GM12878 (cell line): ENCODE results near the gene LIPF. TPM values are rescaled to one million over a fixed set of nuclear protein-coding genes. Genes with fewer than 3 reads are reported as not detected.
"Not testable (repeated sequence)": the region's sequence is repeated elsewhere in the genome, so short reads cannot be mapped to it uniquely, and the experiment has no call there.

ENCODE experiments used
- ATAC-seq: fragments of 200-7000 bp; cut with Tn5 transposase; 3 replicates; pipeline ENCODE4 v1.9.1; 2020; ENCODE audit warnings: mild to moderate bottlenecking, moderate library complexity
- BruUV-seq: library from RNA; stranded (reverse); fragments of 400-500 nt; replicated peaks from 2 replicates; lab custom pipeline; 2021; lab: Mats Ljungman, UMichigan
- CTCF ChIA-PET: fragments of 300-600 bp; sonication (Branson Sonifier 250); formaldehyde crosslinking; extraction: SDS; loops from one replicate; lab custom pipeline; 2021; ENCODE audit warnings: inconsistent platforms; lab: Yijun Ruan, JAX
- POLR2A ChIA-PET: fragments of 350-600 bp; formaldehyde crosslinking; extraction: SDS; loops from one replicate; lab custom pipeline; 2021; ENCODE audit warnings: inconsistent platforms; lab: Charles Lee
- RAD21 ChIA-PET: fragments of 300-600 bp; sonication (Branson Sonifier 250); formaldehyde crosslinking; loops from one replicate; lab custom pipeline; 2023; ENCODE audit warnings: antibody characterized with exemption; ENCODE audit not compliant: unreplicated experiment; lab: Charles Lee
- SMC1A ChIA-PET: fragments of 300-600 bp; sonication (Branson Sonifier 250); formaldehyde crosslinking; loops from one replicate; lab custom pipeline; 2023; ENCODE audit not compliant: unreplicated experiment, uncharacterized antibody; lab: Charles Lee
- DNase-seq: peaks from one replicate; pipeline ENCODE4 v3.0.0-alpha.2; 2011; ENCODE audit warnings: low read depth, low spot score
- FAIRE-seq: peaks from 3 replicates; lab custom pipeline; 2011; peaks lifted over from hg19 to GRCh38; lab: Jason Lieb, UNC
- H2AFZ ChIP-seq: 2 replicates; pipeline ENCODE4 v1.6.0; 2011; ENCODE audit warnings: low read depth, low read length, control low read depth; ENCODE audit not compliant: control insufficient read depth
- H3K27ac ChIP-seq: 2 replicates; pipeline ENCODE4 v1.5.1; 2011; ENCODE audit warnings: control low read depth; ENCODE audit not compliant: control insufficient read depth, insufficient read depth
- H3K27me3 ChIP-seq, 2 experiments: replicated peaks in 1 of 2; 2 replicates each; pipeline versions ENCODE4 v1.6.0 to v1.6.1; 2011; ENCODE audit warnings: low read length in 1 of 2; ENCODE audit not compliant: control insufficient read depth in 2 of 2, insufficient read depth in 2 of 2
- H3K36me3 ChIP-seq, 2 experiments: 2 replicates each; pipeline ENCODE4 v1.5.1; 2011; ENCODE audit warnings: low read length in 1 of 2; ENCODE audit not compliant: control insufficient read depth in 2 of 2, insufficient read depth in 2 of 2
- H3K4me1 ChIP-seq: 2 replicates; pipeline ENCODE4 v1.6.1; 2011; ENCODE audit warnings: mild to moderate bottlenecking, low read length, moderate library complexity, mixed read lengths; ENCODE audit not compliant: control insufficient read depth, insufficient read depth
- H3K4me2 ChIP-seq: 2 replicates; pipeline ENCODE4 v1.6.0; 2011; ENCODE audit warnings: control low read depth; ENCODE audit not compliant: control insufficient read depth, insufficient read depth
- H3K4me3 ChIP-seq: fragments of 200-600 bp; sonication (generic); 2 replicates; pipeline ENCODE4 v1.5.1; 2016
- H3K79me2 ChIP-seq: 2 replicates; pipeline ENCODE4 v1.6.0; 2011; ENCODE audit warnings: low read length; ENCODE audit not compliant: control insufficient read depth, insufficient read depth
- H3K9ac ChIP-seq: 2 replicates; pipeline ENCODE4 v1.8.0; 2011; ENCODE audit warnings: low read length, control low read depth, mixed read lengths; ENCODE audit not compliant: control insufficient read depth, insufficient read depth
- H3K9me3 ChIP-seq: replicated peaks from 3 replicates; pipeline ENCODE4 v1.5.1; 2011; ENCODE audit warnings: mild to moderate bottlenecking, low read length; ENCODE audit not compliant: control insufficient read depth, insufficient read depth
- H4K20me1 ChIP-seq: 2 replicates; pipeline ENCODE4 v1.6.0; 2011; ENCODE audit not compliant: control insufficient read depth, insufficient read depth
- NFYB ChIP-seq: IDR thresholded peaks from 2 replicates; pipeline ENCODE4 v1.6.1; 2011; ENCODE audit warnings: low read depth, mild to moderate bottlenecking, low read length, improper control_type of control experiment, moderate library complexity; ENCODE audit not compliant: insufficient read depth
- SUPT20H ChIP-seq: IDR thresholded peaks from 2 replicates; pipeline ENCODE4 v1.6.1; 2011; ENCODE audit warnings: low read depth, mild to moderate bottlenecking, low read length, moderate library complexity, borderline replicate concordance; ENCODE audit not compliant: control insufficient read depth
- WGBS: methylation state at CpG from one replicate; pipeline ENCODE4 v1.1.6; 2016; ENCODE audit warnings: low lambda C conversion rate; ENCODE audit not compliant: insufficient replicate concordance, insufficient coverage; ENCODE audit errors: missing lambda C conversion rate; 5-methylcytosine and 5-hydroxymethylcytosine counted together
- in situ Hi-C: fragments of 300-500 bp; cut with MboI; formaldehyde crosslinking; loops from 9 replicates; pipeline ENCODE4 v1.14.3; 2018; ENCODE audit warnings: mixed read lengths
- intact Hi-C: fragments of 100-400 bp; cut with micrococcal nuclease; formaldehyde crosslinking; loops from one replicate; pipeline ENCODE4 v1.14.2; 2022; ENCODE audit not compliant: unreplicated experiment
- polyA plus RNA-seq, 11 experiments: library from polyadenylated mRNA; depleted of rRNA in 4 of 11; unstranded in 6 of 11; stranded (reverse) in 5 of 11; fragments of >200 nt; fragmentation: Nextera tagmentation in 4 of 11; fragmentation: Illumina TruSeq in 1 of 11; extraction: Ambion mirVana in 4 of 11; extraction: Trizol in 1 of 11; gene quantifications; 1 replicate in 1 of 11; 2 replicates in 10 of 11; pipeline versions ENCODE4 v1.2.1 to v1.2.3, GENCODE V29; 2011 to 2016; ENCODE audit warnings: inconsistent platforms in 2 of 11, missing spikeins in 2 of 11, low read depth in 1 of 11
- total RNA-seq, 4 experiments: library from RNA; depleted of rRNA in 3 of 4; stranded (reverse); fragments of >200 nt in 3 of 4; fragmentation: Illumina TruSeq in 1 of 4; extraction: Trizol in 1 of 4; gene quantifications; 2 replicates each; pipeline versions ENCODE4 v1.2.1 to v1.2.3, GENCODE V29; 2013 to 2021
- TF ChIP-seq, protein P1 (sequence below): fragments of 450-650 bp; IDR thresholded peaks from 2 replicates; pipeline ENCODE4 v1.6.1; 2017; ENCODE audit warnings: antibody characterized with exemption, mild to moderate bottlenecking, moderate library complexity

The LIPF gene
- total and polyA plus RNA-seq, 10 of the 15 experiments (the other 5 are each of a cell fraction or from before 2014, with no cell fraction given), result not detected

DNA sequence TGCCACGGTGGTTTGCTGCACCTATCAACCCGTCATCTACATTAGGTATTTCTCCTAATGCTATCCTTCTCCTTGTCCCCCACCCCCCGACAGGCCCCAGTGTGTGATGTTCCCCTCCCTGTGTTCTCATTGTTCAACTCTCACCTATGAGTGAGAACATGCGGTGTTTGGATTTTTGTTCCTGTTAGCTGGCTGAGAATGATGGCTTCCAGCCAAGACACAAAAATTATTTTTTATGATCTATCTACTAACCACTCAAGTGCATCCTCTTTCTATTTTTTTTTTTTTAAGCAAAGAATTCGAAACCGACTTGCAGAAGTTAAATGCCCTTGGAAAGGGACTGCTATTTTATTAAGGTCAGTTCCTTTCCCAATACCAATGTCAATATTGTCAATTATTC is 45.1 kb downstream of the LIPF start:
- H4K20me1 ChIP-seq, H3K4me1 ChIP-seq, POLR2A ChIA-PET, ATAC-seq, H3K9ac ChIP-seq, RAD21 ChIA-PET, SMC1A ChIA-PET, H3K27me3 ChIP-seq, DNase-seq, FAIRE-seq, in situ Hi-C loops, BruUV-seq, H3K4me3 ChIP-seq, H3K36me3 ChIP-seq, H3K79me2 ChIP-seq, intact Hi-C loops, H3K27ac ChIP-seq, H2AFZ ChIP-seq, H3K4me2 ChIP-seq, H3K9me3 ChIP-seq: not testable (repeated sequence)
- WGBS, result 42% methylated on average over 5 of the region's 6 CpGs
- CTCF ChIA-PET, result interaction anchor here (0.6 kb wide), 1 partner anchor 271 kb away, joined by 3 read pairs; no protein-coding TSS in a partner anchor

GRCh38 chr10:88715517-88715916 is 51.3 kb downstream of the LIPF start:
- POLR2A ChIA-PET, result no interaction called here

More at GRCh38 chr10:88715517-88715916, 51.3 kb downstream of the LIPF start:
- no peak overlapping the region for H3K4me2 ChIP-seq
- ATAC-seq (no peak), DNase-seq (no peak), FAIRE-seq (no peak)
- no peaks in the 10 kb centered on the region for H3K36me3 ChIP-seq
- H3K4me3 ChIP-seq, result no peak overlapping the region
- no peaks in the 10 kb centered on the region; a peak in 1 of 4 replicates for H3K27me3 ChIP-seq
- intact Hi-C loops (no loop called here), in situ Hi-C loops (no loop called here)
- H3K79me2 ChIP-seq, result no peaks in the 10 kb centered on the region
- TF ChIP-seq, protein P1, sequence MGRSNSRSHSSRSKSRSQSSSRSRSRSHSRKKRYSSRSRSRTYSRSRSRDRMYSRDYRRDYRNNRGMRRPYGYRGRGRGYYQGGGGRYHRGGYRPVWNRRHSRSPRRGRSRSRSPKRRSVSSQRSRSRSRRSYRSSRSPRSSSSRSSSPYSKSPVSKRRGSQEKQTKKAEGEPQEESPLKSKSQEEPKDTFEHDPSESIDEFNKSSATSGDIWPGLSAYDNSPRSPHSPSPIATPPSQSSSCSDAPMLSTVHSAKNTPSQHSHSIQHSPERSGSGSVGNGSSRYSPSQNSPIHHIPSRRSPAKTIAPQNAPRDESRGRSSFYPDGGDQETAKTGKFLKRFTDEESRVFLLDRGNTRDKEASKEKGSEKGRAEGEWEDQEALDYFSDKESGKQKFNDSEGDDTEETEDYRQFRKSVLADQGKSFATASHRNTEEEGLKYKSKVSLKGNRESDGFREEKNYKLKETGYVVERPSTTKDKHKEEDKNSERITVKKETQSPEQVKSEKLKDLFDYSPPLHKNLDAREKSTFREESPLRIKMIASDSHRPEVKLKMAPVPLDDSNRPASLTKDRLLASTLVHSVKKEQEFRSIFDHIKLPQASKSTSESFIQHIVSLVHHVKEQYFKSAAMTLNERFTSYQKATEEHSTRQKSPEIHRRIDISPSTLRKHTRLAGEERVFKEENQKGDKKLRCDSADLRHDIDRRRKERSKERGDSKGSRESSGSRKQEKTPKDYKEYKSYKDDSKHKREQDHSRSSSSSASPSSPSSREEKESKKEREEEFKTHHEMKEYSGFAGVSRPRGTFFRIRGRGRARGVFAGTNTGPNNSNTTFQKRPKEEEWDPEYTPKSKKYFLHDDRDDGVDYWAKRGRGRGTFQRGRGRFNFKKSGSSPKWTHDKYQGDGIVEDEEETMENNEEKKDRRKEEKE, result no peak
- no peak for TF ChIP-seq SUPT20H
- TF ChIP-seq NFYB, result no peak
- RAD21 ChIA-PET, result no interaction called here
- H3K4me1 ChIP-seq, result no peaks in the 10 kb centered on the region
- H3K9me3 ChIP-seq, result no peaks in the 10 kb centered on the region
- CTCF ChIA-PET, result interaction anchor here (1.3 kb wide), 1 partner anchor 12 kb away, joined by 5 read pairs; no protein-coding TSS in a partner anchor
- H4K20me1 ChIP-seq, result no peaks in the 10 kb centered on the region
- BruUV-seq, result no TSS peak
- no peak overlapping the region for H3K9ac ChIP-seq
- 81% methylated on average over 1 of the region's 1 CpG for WGBS
- H3K27ac ChIP-seq, result no peak overlapping the region
- H2AFZ ChIP-seq, result no peak overlapping the region
- SMC1A ChIA-PET, result no interaction called here
